ENCODE data around the gene RABGAP1. TPM values are rescaled to one million over a fixed set of nuclear protein-coding genes. Genes with fewer than 3 reads are reported as not detected.
A peak's percentile ranks its signal among the peaks of the same experiment; 100 is the strongest.

The RABGAP1 gene
- total RNA-seq, 1 donor from 2014 or later = 43.1 TPM

GRCh38 chr9:123119566-123119965 is 178.7 kb downstream of the RABGAP1 start:
- DNase-seq (no peak), ATAC-seq (ENCODE audit: poor library complexity) (peak; percentile 69)
- intact Hi-C loops (cut with DNase I) = no loop called here

- ATAC-seq (ENCODE audit: poor library complexity) (no peak), DNase-seq (no peak)
- intact Hi-C loops (cut with DNase I) = no loop called here
Observed at GRCh38 chr9:123120131-123120530, 179.3 kb downstream of the RABGAP1 start.

- intact Hi-C loops (cut with DNase I) = no loop called here
- ATAC-seq (ENCODE audit: poor library complexity) (no peak), DNase-seq (no peak)
Observed at GRCh38 chr9:123120953-123121352, 180.1 kb downstream of the RABGAP1 start.

- intact Hi-C loops (cut with DNase I) = no loop called here
- no peak for DNase-seq
- no peak for ATAC-seq (ENCODE audit: poor library complexity)
Observed at GRCh38 chr9:123121457-123121856, 180.6 kb downstream of the RABGAP1 start.

GRCh38 chr9:123127512-123128075 is 186.8 kb downstream of the RABGAP1 start:
- no peak for DNase-seq
- ATAC-seq (ENCODE audit: poor library complexity) = no peak
- intact Hi-C loops (cut with DNase I) = no loop called here

- ATAC-seq (ENCODE audit: poor library complexity) (no peak), DNase-seq (no peak)
- intact Hi-C loops (cut with DNase I) = no loop called here
Observed at GRCh38 chr9:123128591-123128990, 187.8 kb downstream of the RABGAP1 start.

GRCh38 chr9:123129423-123129822 is 188.6 kb downstream of the RABGAP1 start:
- DNase-seq (no peak), ATAC-seq (ENCODE audit: poor library complexity) (no peak)
- intact Hi-C loops (cut with DNase I) = no loop called here

- no peak for DNase-seq
- no peak for ATAC-seq (ENCODE audit: poor library complexity)
- intact Hi-C loops (cut with DNase I) = no loop called here
Observed at GRCh38 chr9:123131258-123131657, 190.4 kb downstream of the RABGAP1 start.

- DNase-seq (no peak), ATAC-seq (ENCODE audit: poor library complexity) (no peak)
- intact Hi-C loops (cut with DNase I) = no loop called here
Observed at GRCh38 chr9:123131993-123132392, 191.2 kb downstream of the RABGAP1 start.

- no peak for DNase-seq
- no peak for ATAC-seq (ENCODE audit: poor library complexity)
- intact Hi-C loops (cut with DNase I) = no loop called here
Observed at GRCh38 chr9:123132696-123133095, 191.9 kb downstream of the RABGAP1 start.

GRCh38 chr9:123135430-123135829 is 194.6 kb downstream of the RABGAP1 start:
- DNase-seq (no peak), ATAC-seq (ENCODE audit: poor library complexity) (no peak)
- intact Hi-C loops (cut with DNase I) = no loop called here

GRCh38 chr9:123138163-123138562 is 197.3 kb downstream of the RABGAP1 start:
- DNase-seq = no peak
- intact Hi-C loops (cut with DNase I) = no loop called here
- no peak for ATAC-seq (ENCODE audit: poor library complexity)

- DNase-seq (no peak), ATAC-seq (ENCODE audit: poor library complexity) (no peak)
- intact Hi-C loops (cut with DNase I) = no loop called here
Observed at GRCh38 chr9:123149067-123149466, 208.2 kb downstream of the RABGAP1 start.

GRCh38 chr9:123150708-123151503 is 210.1 kb downstream of the RABGAP1 start:
- intact Hi-C loops (cut with DNase I) = no loop called here
- no peak for ATAC-seq (ENCODE audit: poor library complexity)
- no peak for DNase-seq

Other genes with a start within 250 kb of the RABGAP1 start
- not detected for gene OR1L4, start 217.0 kb upstream of the RABGAP1 start, total RNA-seq
- gene OR1L6, start 198.7 kb upstream of the RABGAP1 start, total RNA-seq = not detected
- gene OR5C1, start 152.1 kb upstream of the RABGAP1 start, total RNA-seq = not detected
- not detected for gene OR1K1, start 140.9 kb upstream of the RABGAP1 start, total RNA-seq
- gene PDCL, start 112.4 kb upstream of the RABGAP1 start, total RNA-seq = 7.4 TPM
- gene RC3H2, start 35.7 kb upstream of the RABGAP1 start, total RNA-seq = 33.8 TPM
- 4.5 TPM for gene ZBTB6, start 27.7 kb upstream of the RABGAP1 start, total RNA-seq
- gene ZBTB26, start 9.5 kb upstream of the RABGAP1 start, total RNA-seq = 4.7 TPM
- gene GPR21, start 92.6 kb downstream of the RABGAP1 start, total RNA-seq = not detected